HG02981 (cell line): ENCODE data around the gene RNF157.

Experiments used
- ATAC-seq: cut with Tn5 transposase; IDR thresholded peaks from one replicate; pipeline ENCODE4 v1.9.1; 2021; ENCODE audit warnings: mild to moderate bottlenecking, moderate library complexity; ENCODE audit not compliant: unreplicated experiment

RNF157 gene

GRCh38 chr17:76130473-76130872 is 109.8 kb downstream of the RNF157 start:
- no peak for ATAC-seq

- no peak for ATAC-seq
Measured at GRCh38 chr17:76125922-76126321, 114.4 kb downstream of the RNF157 start.

- ATAC-seq, result no peak
Measured at GRCh38 chr17:76125391-76125675, 115.0 kb downstream of the RNF157 start.

GRCh38 chr17:76124582-76125390 is 115.5 kb downstream of the RNF157 start:
- no peak for ATAC-seq

- ATAC-seq, result no peak
Measured at GRCh38 chr17:76123749-76124581, 116.3 kb downstream of the RNF157 start.

- no peak for ATAC-seq
Measured at GRCh38 chr17:76123191-76123499, 117.1 kb downstream of the RNF157 start.

GRCh38 chr17:76122431-76123190 is 117.7 kb downstream of the RNF157 start:
- ATAC-seq, result no peak

GRCh38 chr17:76121932-76122430 is 118.3 kb downstream of the RNF157 start:
- no peak for ATAC-seq

- no peak for ATAC-seq
Measured at GRCh38 chr17:76120658-76121008, 119.7 kb downstream of the RNF157 start.

- no peak for ATAC-seq
Measured at GRCh38 chr17:76119409-76120371, 120.6 kb downstream of the RNF157 start.

GRCh38 chr17:76115138-76115754 is 125.0 kb downstream of the RNF157 start:
- ATAC-seq, result no peak

GRCh38 chr17:76111956-76112355 is 128.3 kb downstream of the RNF157 start:
- no peak for ATAC-seq

- ATAC-seq, result no peak
Measured at GRCh38 chr17:76107509-76107908, 132.8 kb downstream of the RNF157 start.

GRCh38 chr17:76106703-76107102 is 133.6 kb downstream of the RNF157 start:
- ATAC-seq, result no peak

GRCh38 chr17:76104896-76105231 is 135.4 kb downstream of the RNF157 start:
- ATAC-seq, result no peak

- no peak for ATAC-seq
Measured at GRCh38 chr17:76104140-76104895, 136.0 kb downstream of the RNF157 start.

GRCh38 chr17:76103274-76104139 is 136.8 kb downstream of the RNF157 start, which contains the start of gene EXOC7:
Gene EXOC7, minus strand, starts transcription at chr17:76103787. Its CDS starts 95 bp downstream, at chr17:76103692.
- peak; percentile 78 for ATAC-seq

- no peak for ATAC-seq
Measured at GRCh38 chr17:76102944-76103273, 137.4 kb downstream of the RNF157 start.
